GM12875 (cell line): Measurements from ENCODE around the gene ZNF230.

Source experiments
- H3K4me3 ChIP-seq: one replicate; pipeline ENCODE4 v1.5.1; 2011; ENCODE audit warnings: low read depth, low read length, control low read depth
- TF ChIP-seq, protein P1 (sequence below): IDR thresholded peaks from 2 replicates; pipeline ENCODE4 v1.5.1; 2011; ENCODE audit warnings: low read depth, mild to moderate bottlenecking, control low read depth, inconsistent platforms, low read length, moderate library complexity, borderline replicate concordance; ENCODE audit not compliant: insufficient read depth

Gene ZNF230

GRCh38 chr19:44002566-44003460 is at the start of gene ZNF230:
Gene ZNF230, plus strand, starts transcription at chr19:44002957. Its CDS starts 4,122 bp downstream, at chr19:44007079.
- TF ChIP-seq, protein P1, sequence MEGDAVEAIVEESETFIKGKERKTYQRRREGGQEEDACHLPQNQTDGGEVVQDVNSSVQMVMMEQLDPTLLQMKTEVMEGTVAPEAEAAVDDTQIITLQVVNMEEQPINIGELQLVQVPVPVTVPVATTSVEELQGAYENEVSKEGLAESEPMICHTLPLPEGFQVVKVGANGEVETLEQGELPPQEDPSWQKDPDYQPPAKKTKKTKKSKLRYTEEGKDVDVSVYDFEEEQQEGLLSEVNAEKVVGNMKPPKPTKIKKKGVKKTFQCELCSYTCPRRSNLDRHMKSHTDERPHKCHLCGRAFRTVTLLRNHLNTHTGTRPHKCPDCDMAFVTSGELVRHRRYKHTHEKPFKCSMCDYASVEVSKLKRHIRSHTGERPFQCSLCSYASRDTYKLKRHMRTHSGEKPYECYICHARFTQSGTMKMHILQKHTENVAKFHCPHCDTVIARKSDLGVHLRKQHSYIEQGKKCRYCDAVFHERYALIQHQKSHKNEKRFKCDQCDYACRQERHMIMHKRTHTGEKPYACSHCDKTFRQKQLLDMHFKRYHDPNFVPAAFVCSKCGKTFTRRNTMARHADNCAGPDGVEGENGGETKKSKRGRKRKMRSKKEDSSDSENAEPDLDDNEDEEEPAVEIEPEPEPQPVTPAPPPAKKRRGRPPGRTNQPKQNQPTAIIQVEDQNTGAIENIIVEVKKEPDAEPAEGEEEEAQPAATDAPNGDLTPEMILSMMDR: no peak
- H3K4me3 ChIP-seq: peak within 1 kb of the TSS; percentile 91

- H3K4me3 ChIP-seq: no peak overlapping the region
Measured at GRCh38 chr19:43956827-43957226, 45.9 kb upstream of the ZNF230 start.

GRCh38 chr19:43957891-43958290 is 44.9 kb upstream of the ZNF230 start:
- H3K4me3 ChIP-seq: no peak overlapping the region
- TF ChIP-seq, protein P1: no peak

More at GRCh38 chr19:43956827-43957226, 45.9 kb upstream of the ZNF230 start:
- TF ChIP-seq, protein P1: no peak

DNA sequence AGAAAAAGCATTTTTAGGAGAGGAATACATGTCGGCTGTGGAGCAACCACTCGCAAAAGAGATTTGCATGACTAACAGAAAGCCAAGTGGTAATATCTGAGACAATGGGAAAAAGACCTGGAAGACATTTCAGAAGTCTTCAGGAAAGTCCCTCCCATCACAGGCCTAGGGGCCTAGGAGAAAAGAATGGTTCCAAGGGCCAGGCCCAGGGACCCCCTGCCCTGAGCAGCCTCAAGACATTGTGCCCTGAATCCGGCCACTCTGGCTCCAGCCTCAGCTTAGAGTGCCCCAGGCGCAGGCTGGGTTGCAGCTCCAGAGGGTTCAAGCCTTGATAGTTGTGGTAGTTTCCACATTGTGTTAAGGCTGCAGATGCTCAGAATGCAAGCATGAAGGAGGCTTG is 42.3 kb upstream of the ZNF230 start:
- no peak overlapping the region for H3K4me3 ChIP-seq
- TF ChIP-seq, protein P1: no peak

DNA sequence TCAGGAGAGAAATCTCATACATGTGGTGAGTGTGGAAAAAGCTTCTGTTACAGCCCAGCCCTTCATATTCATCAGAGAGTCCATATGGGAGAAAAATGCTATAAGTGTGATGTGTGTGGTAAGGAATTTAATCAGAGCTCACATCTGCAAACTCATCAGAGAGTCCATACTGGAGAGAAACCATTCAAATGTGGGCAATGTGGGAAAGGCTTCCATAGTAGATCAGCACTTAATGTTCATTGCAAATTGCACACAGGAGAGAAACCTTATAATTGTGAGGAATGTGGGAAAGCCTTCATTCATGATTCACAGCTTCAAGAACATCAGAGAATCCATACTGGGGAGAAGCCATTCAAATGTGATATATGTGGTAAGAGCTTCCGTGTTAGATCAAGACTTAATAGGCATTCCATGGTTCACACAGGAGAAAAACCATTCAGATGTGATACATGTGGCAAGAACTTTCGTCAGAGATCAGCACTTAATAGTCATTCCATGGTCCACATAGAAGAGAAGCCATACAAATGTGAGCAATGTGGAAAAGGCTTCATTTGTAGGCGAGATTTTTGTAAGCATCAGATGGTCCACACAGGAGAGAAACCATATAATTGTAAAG is 36.6 kb upstream of the ZNF230 start:
- no peak overlapping the region for H3K4me3 ChIP-seq
- TF ChIP-seq, protein P1: no peak

- no peak overlapping the region for H3K4me3 ChIP-seq
Measured at GRCh38 chr19:43976732-43977131, 26.0 kb upstream of the ZNF230 start.

More at GRCh38 chr19:43976732-43977131, 26.0 kb upstream of the ZNF230 start:
- TF ChIP-seq, protein P1: no peak
